Right forelimb (tissue), 1 donor: ENCODE measurements around the gene ACVRL1.

Experiments
- DNase-seq: peaks from one replicate; pipeline ENCODE4 v3.0.0-alpha.2; 2018

ACVRL1 gene

GRCh38 chr12:51970904-51971646 lies 63.8 kb downstream of the ACVRL1 start:
- no peak for DNase-seq

GRCh38 chr12:51971679-51972421 lies 64.5 kb downstream of the ACVRL1 start:
- no peak for DNase-seq

GRCh38 chr12:51972422-51972812 lies 65.1 kb downstream of the ACVRL1 start:
- no peak for DNase-seq

GRCh38 chr12:51972849-51973273 lies 65.6 kb downstream of the ACVRL1 start:
- no peak for DNase-seq
